Measurements from ENCODE around the gene IGFBP2.

- TF ChIP-seq CTCF (IDR thresholded peaks at IDR 0.05): peak; percentile 88
- no peak for TF ChIP-seq ZFX (IDR thresholded peaks at IDR 0.05; ENCODE audit: borderline replicate concordance)
Observed at GRCh38 chr2:216666461-216667233, 33.4 kb downstream of the IGFBP2 start.
